HepG2 (cell line): Measurements from ENCODE around the gene PCDHGC5. TPM values are rescaled to one million over a fixed set of nuclear protein-coding genes. Genes with fewer than 3 reads are reported as not detected.

Experiments used
- DR1 ChIP-seq: sonication (generic); formaldehyde crosslinking; IDR thresholded peaks from 2 replicates; pipeline ENCODE4 v1.8.0; 2021; ENCODE audit warnings: mild to moderate bottlenecking, missing genetic modification reagents, inconsistent platforms
- ERF ChIP-seq: IDR thresholded peaks from 2 replicates; pipeline ENCODE4 v1.6.1; 2018; ENCODE audit warnings: missing biosample characterization, missing genetic modification reagents
- FOXP1 ChIP-seq, 2 experiments: fragments of 450-650 bp in 1 of 2; IDR thresholded peaks; 2 replicates each; pipeline ENCODE4 v1.6.1; 2017 to 2018; ENCODE audit warnings: antibody characterized with exemption in 1 of 2
- GZF1 ChIP-seq: sonication (generic); formaldehyde crosslinking; IDR thresholded peaks from 2 replicates; pipeline ENCODE4 v1.5.1; 2020; ENCODE audit warnings: mild to moderate bottlenecking, missing genetic modification reagents
- HNRNPLL ChIP-seq: fragments of 200-400 bp; formaldehyde crosslinking; IDR thresholded peaks from 2 replicates; pipeline ENCODE4 v1.6.1; 2017; ENCODE audit warnings: mild to moderate bottlenecking, low read depth, low read length; ENCODE audit not compliant: poor library complexity, severe bottlenecking
- MZF1 ChIP-seq: sonication (generic); formaldehyde crosslinking; IDR thresholded peaks from 2 replicates; pipeline ENCODE4 v1.8.1; 2023; ENCODE audit warnings: mild to moderate bottlenecking, missing genetic modification reagents, borderline replicate concordance
- PAX8 ChIP-seq: sonication (generic); formaldehyde crosslinking; IDR thresholded peaks from 2 replicates; pipeline ENCODE4 v1.8.0; 2022; ENCODE audit warnings: mild to moderate bottlenecking, missing genetic modification reagents, borderline replicate concordance
- PHF8 ChIP-seq: sonication (generic); formaldehyde crosslinking; IDR thresholded peaks from 2 replicates; pipeline ENCODE4 v1.5.0; 2020; ENCODE audit warnings: missing genetic modification reagents
- RARA ChIP-seq: IDR thresholded peaks from 2 replicates; pipeline ENCODE4 v1.6.1; 2016; ENCODE audit warnings: missing genetic modification reagents, missing compliant biosample characterization
- TAF15 ChIP-seq: fragments of 200-400 bp; formaldehyde crosslinking; IDR thresholded peaks from one replicate; pipeline ENCODE4 v1.6.1; 2018; ENCODE audit warnings: mild to moderate bottlenecking, low read depth, low read length; ENCODE audit not compliant: poor library complexity, severe bottlenecking
- U2AF2 ChIP-seq: fragments of 200-400 bp; formaldehyde crosslinking; IDR thresholded peaks from 2 replicates; pipeline ENCODE4 v1.6.1; 2017; ENCODE audit warnings: low read depth, mild to moderate bottlenecking, low read length
- polyA plus RNA-seq, 8 experiments: library from polyadenylated mRNA; depleted of rRNA in 3 of 8; stranded (reverse) in 7 of 8; unstranded in 1 of 8; fragments of >200 nt; fragmentation: Illumina TruSeq in 4 of 8; extraction: Trizol in 4 of 8; gene quantifications; 2 replicates each; pipeline versions ENCODE4 v1.2.1 to v1.2.3, GENCODE V29; 2011 to 2016; ENCODE audit warnings: low read depth in 4 of 8, missing spikeins in 1 of 8, mixed read lengths in 1 of 8; ENCODE audit not compliant: insufficient read depth in 1 of 8
- total RNA-seq, 5 experiments: library from RNA; depleted of rRNA; stranded (reverse); fragments of >200 nt; fragmentation: Illumina TruSeq; extraction: Trizol; gene quantifications; 2 replicates each; pipeline ENCODE4 v1.2.3, GENCODE V29; 2016; ENCODE audit warnings: low read depth in 1 of 5
- TF ChIP-seq, protein P1 (sequence below): sonication (generic); formaldehyde crosslinking; IDR thresholded peaks from 2 replicates; pipeline ENCODE4 v1.4.0; 2020; ENCODE audit warnings: missing genetic modification reagents, borderline replicate concordance
- TF ChIP-seq, protein P2 (sequence below): sonication (generic); formaldehyde crosslinking; IDR thresholded peaks from 2 replicates; pipeline ENCODE4 v1.9.0; 2021; ENCODE audit warnings: missing genetic modification reagents, mild to moderate bottlenecking, borderline replicate concordance
- TF ChIP-seq, protein P3 (sequence below): sonication (generic); formaldehyde crosslinking; IDR thresholded peaks from 2 replicates; pipeline ENCODE4 v1.9.0; 2022; ENCODE audit warnings: low read depth, missing genetic modification reagents
- TF ChIP-seq, protein P4 (sequence below): sonication (generic); formaldehyde crosslinking; IDR thresholded peaks from 2 replicates; pipeline ENCODE4 v1.4.0; 2020; ENCODE audit warnings: missing genetic modification reagents; ENCODE audit errors: not compliant biosample characterization
- TF ChIP-seq, protein P5 (sequence below): sonication (generic); formaldehyde crosslinking; IDR thresholded peaks from 2 replicates; pipeline ENCODE4 v1.4.0; 2020; ENCODE audit warnings: missing genetic modification reagents

Gene PCDHGC5
- total and polyA plus RNA-seq, 2 of the 13 experiments (the other 11 are each of a cell fraction or from before 2014, with no cell fraction given), result 0.03 TPM; not detected in 1

DNA sequence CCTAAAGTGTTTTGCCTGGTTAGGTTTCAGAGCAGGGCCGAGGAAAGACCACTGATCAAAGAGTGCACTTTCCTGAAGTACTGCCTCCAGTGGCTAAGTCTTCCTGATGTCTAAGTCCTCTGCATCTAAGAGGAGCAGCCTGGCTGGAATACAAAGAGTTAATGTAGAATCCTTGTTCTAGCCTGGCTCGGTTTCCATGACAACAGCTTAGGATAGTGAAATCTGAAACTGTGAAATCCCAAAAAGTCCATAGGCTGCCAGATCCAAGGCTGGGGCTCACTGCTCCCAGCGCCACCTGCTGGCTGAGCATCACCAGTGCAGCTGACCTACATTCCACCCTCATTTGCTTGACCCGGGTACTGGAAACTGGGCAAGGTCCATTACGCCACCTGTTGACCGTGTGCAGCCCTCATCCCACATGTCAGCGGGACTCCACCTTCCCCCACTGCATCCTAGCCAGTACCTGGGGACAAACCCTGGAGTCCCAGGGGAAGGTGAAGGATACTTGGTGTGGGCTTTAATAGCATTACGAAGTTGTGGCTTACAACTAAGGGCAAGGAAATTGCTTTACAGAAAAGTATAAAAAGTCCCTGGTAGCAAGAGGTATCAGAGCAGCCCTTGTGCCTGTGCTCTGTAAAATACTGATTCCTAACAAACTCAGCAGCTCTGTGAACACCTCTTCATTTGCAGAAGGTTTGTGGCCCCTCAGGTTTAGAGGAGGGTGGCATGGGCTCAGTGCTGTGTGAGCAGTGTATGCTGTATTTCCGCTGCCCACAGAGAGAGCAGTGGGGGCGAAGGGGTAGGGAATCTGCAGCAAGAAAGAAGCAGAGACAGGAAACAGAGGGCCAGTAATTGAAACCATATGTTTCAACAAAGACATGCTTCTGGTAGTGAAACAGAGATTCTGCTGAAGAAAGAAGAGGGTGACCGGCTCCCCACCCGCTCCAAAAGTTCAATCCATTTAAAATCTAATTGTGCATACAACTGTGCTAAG, 36.0 kb downstream of the PCDHGC5 start (continued):
- TF ChIP-seq, protein P1, sequence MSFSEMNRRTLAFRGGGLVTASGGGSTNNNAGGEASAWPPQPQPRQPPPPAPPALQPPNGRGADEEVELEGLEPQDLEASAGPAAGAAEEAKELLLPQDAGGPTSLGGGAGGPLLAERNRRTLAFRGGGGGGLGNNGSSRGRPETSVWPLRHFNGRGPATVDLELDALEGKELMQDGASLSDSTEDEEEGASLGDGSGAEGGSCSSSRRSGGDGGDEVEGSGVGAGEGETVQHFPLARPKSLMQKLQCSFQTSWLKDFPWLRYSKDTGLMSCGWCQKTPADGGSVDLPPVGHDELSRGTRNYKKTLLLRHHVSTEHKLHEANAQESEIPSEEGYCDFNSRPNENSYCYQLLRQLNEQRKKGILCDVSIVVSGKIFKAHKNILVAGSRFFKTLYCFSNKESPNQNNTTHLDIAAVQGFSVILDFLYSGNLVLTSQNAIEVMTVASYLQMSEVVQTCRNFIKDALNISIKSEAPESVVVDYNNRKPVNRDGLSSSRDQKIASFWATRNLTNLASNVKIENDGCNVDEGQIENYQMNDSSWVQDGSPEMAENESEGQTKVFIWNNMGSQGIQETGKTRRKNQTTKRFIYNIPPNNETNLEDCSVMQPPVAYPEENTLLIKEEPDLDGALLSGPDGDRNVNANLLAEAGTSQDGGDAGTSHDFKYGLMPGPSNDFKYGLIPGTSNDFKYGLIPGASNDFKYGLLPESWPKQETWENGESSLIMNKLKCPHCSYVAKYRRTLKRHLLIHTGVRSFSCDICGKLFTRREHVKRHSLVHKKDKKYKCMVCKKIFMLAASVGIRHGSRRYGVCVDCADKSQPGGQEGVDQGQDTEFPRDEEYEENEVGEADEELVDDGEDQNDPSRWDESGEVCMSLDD (CRISPR knock-in tag), result no peak
- no peak for TF ChIP-seq HNRNPLL
- TF ChIP-seq, protein P2, sequence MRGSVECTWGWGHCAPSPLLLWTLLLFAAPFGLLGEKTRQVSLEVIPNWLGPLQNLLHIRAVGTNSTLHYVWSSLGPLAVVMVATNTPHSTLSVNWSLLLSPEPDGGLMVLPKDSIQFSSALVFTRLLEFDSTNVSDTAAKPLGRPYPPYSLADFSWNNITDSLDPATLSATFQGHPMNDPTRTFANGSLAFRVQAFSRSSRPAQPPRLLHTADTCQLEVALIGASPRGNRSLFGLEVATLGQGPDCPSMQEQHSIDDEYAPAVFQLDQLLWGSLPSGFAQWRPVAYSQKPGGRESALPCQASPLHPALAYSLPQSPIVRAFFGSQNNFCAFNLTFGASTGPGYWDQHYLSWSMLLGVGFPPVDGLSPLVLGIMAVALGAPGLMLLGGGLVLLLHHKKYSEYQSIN, result no peak
- 0 out of 2 replicates have a peak, but pooled peaks have one; percentile 68 for TF ChIP-seq ERF (CRISPR knock-in tag)
- TF ChIP-seq, protein P3, sequence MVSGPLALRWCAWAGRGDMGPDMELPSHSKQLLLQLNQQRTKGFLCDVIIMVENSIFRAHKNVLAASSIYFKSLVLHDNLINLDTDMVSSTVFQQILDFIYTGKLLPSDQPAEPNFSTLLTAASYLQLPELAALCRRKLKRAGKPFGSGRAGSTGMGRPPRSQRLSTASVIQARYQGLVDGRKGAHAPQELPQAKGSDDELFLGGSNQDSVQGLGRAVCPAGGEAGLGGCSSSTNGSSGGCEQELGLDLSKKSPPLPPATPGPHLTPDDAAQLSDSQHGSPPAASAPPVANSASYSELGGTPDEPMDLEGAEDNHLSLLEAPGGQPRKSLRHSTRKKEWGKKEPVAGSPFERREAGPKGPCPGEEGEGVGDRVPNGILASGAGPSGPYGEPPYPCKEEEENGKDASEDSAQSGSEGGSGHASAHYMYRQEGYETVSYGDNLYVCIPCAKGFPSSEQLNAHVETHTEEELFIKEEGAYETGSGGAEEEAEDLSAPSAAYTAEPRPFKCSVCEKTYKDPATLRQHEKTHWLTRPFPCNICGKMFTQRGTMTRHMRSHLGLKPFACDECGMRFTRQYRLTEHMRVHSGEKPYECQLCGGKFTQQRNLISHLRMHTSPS (CRISPR knock-in tag), result peak; percentile 63; the same call in 1 of the 2 replicates
- TF ChIP-seq, protein P4, sequence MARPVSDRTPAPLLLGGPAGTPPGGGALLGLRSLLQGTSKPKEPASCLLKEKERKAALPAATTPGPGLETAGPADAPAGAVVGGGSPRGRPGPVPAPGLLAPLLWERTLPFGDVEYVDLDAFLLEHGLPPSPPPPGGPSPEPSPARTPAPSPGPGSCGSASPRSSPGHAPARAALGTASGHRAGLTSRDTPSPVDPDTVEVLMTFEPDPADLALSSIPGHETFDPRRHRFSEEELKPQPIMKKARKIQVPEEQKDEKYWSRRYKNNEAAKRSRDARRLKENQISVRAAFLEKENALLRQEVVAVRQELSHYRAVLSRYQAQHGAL (CRISPR knock-in tag), result no peak
- no peak for TF ChIP-seq MZF1
- no peak for TF ChIP-seq U2AF2
- TF ChIP-seq TAF15, result no peak
- TF ChIP-seq DR1 (CRISPR knock-in tag), result no peak
- 0 out of 2 replicates have a peak, but pooled peaks have one; percentile 23 for TF ChIP-seq PHF8
- TF ChIP-seq GZF1, result no peak
- no peak for TF ChIP-seq FOXP1 (IDR thresholded peaks at IDR 0.05)
- TF ChIP-seq FOXP1 (CRISPR knock-in tag; IDR thresholded peaks at IDR 0.05), result 0 out of 2 replicates have a peak, but pooled peaks have one; percentile 34
- TF ChIP-seq RARA (CRISPR knock-in tag), result peak; percentile 83
- no peak for TF ChIP-seq PAX8
- TF ChIP-seq, protein P5, sequence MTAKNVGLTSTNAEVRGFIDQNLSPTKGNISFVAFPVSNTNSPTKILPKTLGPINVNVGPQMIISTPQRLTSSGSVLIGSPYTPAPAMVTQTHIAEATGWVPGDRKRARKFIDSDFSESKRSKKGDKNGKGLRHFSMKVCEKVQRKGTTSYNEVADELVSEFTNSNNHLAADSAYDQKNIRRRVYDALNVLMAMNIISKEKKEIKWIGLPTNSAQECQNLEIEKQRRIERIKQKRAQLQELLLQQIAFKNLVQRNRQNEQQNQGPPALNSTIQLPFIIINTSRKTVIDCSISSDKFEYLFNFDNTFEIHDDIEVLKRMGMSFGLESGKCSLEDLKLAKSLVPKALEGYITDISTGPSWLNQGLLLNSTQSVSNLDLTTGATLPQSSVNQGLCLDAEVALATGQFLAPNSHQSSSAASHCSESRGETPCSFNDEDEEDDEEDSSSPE (CRISPR knock-in tag), result no peak
